B cell (primary cell): ENCODE data around the gene CACNA1G.

Experiments used
- EZH2 ChIP-seq: IDR thresholded peaks from 2 replicates; pipeline ENCODE4 v1.6.1; 2012; ENCODE audit warnings: borderline replicate concordance, low read depth, mild to moderate bottlenecking, moderate library complexity, low read length; ENCODE audit not compliant: insufficient read depth, poor library complexity, severe bottlenecking
- TF ChIP-seq, protein P1 (sequence below): fragments of 200-600 bp; IDR thresholded peaks from one replicate; pipeline ENCODE4 v1.8.0; 2022; ENCODE audit warnings: antibody characterized with exemption, mild to moderate bottlenecking

- TF ChIP-seq, protein P1, sequence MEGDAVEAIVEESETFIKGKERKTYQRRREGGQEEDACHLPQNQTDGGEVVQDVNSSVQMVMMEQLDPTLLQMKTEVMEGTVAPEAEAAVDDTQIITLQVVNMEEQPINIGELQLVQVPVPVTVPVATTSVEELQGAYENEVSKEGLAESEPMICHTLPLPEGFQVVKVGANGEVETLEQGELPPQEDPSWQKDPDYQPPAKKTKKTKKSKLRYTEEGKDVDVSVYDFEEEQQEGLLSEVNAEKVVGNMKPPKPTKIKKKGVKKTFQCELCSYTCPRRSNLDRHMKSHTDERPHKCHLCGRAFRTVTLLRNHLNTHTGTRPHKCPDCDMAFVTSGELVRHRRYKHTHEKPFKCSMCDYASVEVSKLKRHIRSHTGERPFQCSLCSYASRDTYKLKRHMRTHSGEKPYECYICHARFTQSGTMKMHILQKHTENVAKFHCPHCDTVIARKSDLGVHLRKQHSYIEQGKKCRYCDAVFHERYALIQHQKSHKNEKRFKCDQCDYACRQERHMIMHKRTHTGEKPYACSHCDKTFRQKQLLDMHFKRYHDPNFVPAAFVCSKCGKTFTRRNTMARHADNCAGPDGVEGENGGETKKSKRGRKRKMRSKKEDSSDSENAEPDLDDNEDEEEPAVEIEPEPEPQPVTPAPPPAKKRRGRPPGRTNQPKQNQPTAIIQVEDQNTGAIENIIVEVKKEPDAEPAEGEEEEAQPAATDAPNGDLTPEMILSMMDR, result no peak
- TF ChIP-seq EZH2, result no peak
Measured at GRCh38 chr17:50517504-50518383, 42.8 kb upstream of the CACNA1G start.
